Measurements from ENCODE around the gene CASKIN1.
"Not testable (repeated sequence)": the region's sequence is repeated elsewhere in the genome, so short reads cannot be mapped to it uniquely, and the experiment has no call there.

Gene CASKIN1, protein sequence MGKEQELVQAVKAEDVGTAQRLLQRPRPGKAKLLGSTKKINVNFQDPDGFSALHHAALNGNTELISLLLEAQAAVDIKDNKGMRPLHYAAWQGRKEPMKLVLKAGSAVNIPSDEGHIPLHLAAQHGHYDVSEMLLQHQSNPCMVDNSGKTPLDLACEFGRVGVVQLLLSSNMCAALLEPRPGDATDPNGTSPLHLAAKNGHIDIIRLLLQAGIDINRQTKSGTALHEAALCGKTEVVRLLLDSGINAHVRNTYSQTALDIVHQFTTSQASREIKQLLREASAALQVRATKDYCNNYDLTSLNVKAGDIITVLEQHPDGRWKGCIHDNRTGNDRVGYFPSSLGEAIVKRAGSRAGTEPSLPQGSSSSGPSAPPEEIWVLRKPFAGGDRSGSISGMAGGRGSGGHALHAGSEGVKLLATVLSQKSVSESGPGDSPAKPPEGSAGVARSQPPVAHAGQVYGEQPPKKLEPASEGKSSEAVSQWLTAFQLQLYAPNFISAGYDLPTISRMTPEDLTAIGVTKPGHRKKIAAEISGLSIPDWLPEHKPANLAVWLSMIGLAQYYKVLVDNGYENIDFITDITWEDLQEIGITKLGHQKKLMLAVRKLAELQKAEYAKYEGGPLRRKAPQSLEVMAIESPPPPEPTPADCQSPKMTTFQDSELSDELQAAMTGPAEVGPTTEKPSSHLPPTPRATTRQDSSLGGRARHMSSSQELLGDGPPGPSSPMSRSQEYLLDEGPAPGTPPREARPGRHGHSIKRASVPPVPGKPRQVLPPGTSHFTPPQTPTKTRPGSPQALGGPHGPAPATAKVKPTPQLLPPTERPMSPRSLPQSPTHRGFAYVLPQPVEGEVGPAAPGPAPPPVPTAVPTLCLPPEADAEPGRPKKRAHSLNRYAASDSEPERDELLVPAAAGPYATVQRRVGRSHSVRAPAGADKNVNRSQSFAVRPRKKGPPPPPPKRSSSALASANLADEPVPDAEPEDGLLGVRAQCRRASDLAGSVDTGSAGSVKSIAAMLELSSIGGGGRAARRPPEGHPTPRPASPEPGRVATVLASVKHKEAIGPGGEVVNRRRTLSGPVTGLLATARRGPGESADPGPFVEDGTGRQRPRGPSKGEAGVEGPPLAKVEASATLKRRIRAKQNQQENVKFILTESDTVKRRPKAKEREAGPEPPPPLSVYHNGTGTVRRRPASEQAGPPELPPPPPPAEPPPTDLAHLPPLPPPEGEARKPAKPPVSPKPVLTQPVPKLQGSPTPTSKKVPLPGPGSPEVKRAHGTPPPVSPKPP (N-terminal part only)

DNA sequence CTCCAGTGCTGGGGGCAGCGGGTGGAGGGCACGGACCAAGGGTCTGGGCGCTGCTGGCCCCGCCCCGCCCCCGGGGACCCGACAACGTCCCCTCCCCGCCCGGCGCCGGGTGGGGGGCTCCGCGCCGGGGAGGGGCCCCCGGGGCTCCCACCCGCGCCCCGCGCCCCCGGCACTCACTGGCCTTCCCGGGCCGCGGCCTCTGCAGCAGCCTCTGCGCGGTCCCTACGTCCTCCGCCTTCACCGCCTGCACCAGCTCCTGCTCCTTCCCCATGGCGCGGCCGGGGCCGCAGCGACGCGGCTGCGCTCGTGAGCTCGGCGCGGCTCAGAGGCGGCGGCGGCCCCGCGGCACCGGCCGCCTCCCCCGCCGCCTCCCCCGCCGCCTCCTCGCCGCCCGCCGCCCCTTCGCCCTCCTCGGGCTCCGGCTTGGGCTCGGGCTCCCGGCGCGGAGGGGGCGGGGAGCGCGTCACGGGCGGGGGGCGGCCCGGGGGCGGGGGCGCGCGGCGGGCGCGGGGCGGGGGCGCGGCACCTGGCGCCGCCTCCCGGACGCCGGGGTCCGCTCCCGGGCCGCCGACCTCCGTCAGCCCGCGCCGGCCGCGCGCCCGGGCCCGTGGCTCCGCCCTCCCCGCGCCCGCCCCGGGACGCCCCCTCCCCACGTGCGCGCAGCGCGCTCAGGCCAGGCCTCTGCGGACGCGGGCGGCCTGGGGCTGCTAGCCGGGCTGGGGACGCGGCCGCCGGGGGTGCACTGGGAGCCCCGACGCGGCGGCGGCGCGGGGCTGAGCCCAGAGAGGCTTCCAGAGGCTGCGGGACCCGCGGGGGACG is at the start of gene CASKIN1:
Gene CASKIN1, minus strand, starts transcription at position 444 of the 819 bp plus-strand sequence. Its CDS starts 173 bp downstream, at position 271.
- ATAC-seq, result peak; percentile 46
- DNase-seq (ENCODE audit: low spot score in 2 of 2), result no peak
- peaks cover 6% of the 10 kb centered on the region for H3K4me1 Mint-ChIP-seq
- H3K27ac Mint-ChIP-seq, result no peak within 1 kb of the TSS
- H3K36me3 Mint-ChIP-seq, result no peaks in the 10 kb centered on the region
- H3K9me3 Mint-ChIP-seq, result no peaks in the 10 kb centered on the region
- H3K4me3 Mint-ChIP-seq, result peak within 1 kb of the TSS; percentile 55

DNA sequence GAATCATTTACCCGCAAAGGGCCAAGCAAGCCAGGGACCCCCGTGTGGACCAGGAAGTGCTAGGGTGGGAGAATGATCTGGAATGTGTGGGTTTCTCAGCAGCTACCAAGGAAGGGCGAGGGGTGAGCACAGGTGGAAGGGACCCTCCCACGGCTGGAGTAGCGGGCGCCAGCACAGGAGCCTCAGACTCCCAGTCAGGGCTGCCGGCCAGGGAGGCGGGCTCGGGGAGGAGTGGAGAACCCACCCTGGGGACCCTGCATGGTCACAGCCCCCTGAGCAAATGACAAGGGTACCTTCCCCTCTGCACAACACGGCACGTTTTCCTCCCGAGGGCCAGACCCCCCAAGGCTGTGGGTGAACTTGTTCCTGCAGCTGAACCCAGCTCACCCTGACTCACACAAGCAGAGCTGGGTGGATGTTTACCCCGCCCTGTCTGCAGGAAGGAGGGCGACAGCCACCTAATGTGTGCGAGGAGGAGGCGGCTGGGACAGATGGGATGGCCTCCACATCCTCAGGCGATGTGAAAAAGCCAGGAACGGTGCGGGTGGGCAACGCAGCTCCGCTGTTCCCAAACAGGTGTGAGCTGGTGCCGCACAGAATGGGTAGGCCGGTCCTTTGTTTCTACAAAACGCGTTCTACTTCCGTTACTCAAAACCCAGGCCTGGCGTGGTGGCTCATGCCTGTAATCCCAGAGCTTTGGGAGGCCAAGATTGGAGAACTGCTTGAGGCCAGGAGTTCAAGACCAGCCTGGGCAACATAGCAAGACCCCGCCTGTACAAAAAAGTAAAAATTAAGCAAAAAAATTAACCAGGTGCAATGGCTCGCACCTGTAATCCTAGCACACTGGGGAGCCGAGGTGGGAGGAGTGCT is 48.8 kb upstream of the CASKIN1 start:
- Mint-ChIP-seq H3K27ac (no peak overlapping the region), H3K4me3 (no peak overlapping the region), H3K36me3 (peaks cover 51% of the 10 kb centered on the region), H3K9me3 (no peaks in the 10 kb centered on the region), H3K4me1 (no peaks in the 10 kb centered on the region)
- DNase-seq (ENCODE audit: low spot score in 2 of 2) (no peak), ATAC-seq (no peak)

DNA sequence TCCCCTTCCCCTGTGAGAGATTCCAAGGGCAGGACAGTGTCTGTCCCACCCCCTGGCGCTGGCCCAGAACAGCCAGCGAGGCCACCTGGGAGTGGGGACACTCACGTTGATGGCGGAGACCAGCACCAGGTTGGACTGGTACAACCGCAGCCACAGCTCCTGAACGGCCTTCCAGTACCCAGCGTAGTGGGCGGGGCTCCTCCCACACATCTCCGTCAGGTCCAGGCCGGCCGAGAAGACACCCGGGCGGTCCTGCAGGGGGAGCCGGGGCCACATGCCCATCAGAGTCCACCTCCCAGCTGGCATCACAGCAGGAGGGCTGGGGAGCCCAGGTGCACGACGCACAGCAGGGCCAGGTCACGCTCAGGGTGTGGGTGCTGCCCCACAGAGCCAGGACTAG is 47.9 kb upstream of the CASKIN1 start:
- H3K4me3 Mint-ChIP-seq, result no peak overlapping the region
- no peak overlapping the region for H3K27ac Mint-ChIP-seq
- no peak for DNase-seq (ENCODE audit: low spot score in 2 of 2)
- H3K4me1 Mint-ChIP-seq, result no peaks in the 10 kb centered on the region
- ATAC-seq, result no peak
- peaks cover 54% of the 10 kb centered on the region for H3K36me3 Mint-ChIP-seq
- no peaks in the 10 kb centered on the region for H3K9me3 Mint-ChIP-seq

DNA sequence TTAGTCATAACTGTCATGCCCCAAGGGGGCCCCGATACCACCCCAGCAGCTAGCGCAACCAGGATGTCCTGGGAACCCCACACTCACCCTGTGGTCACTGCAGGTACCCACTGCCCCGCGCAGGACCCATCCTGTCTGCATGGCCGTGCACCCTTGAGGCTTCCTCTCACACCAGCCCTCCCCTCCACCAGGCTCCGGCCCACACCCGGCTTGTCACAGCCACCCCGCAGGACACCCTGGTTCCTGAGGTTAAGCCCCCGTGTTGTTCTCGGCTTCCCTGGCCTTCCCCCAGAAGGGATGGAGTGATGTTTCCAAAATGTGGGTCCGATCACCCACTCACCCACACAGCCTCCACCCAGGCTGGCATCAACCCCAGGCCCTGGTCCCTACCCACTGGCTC is 47.4 kb upstream of the CASKIN1 start:
- no peaks in the 10 kb centered on the region for H3K9me3 Mint-ChIP-seq

DNA sequence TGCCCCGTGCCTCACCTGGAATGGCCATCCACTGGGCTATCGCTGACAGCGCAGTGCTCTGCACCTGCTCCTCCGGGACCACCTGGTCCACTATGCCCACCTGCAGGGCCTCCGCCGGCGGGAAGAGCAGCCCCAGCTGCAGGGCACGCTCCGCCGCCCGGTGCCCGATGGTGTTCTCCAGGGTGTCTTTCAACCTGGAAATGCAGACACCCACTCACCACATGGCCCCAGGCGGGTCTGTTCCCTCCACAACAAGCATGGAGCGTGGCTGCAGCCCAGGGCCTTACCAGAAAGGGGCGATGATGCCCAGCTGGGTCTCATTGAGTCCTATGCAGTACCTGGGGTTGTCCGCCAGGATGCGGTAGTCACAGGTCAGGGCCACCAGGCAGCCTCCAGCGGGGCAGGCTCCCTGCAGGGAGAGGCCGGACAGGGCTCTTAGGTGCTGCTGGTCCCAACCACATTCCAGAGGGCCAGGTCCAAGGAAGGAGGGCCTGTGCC is 46.7 kb upstream of the CASKIN1 start:
- no peak overlapping the region for H3K27ac Mint-ChIP-seq
- ATAC-seq (no peak), DNase-seq (ENCODE audit: low spot score in 2 of 2) (no peak)
- H3K9me3 Mint-ChIP-seq, result no peaks in the 10 kb centered on the region
- no peak overlapping the region for H3K4me3 Mint-ChIP-seq
- peaks cover 45% of the 10 kb centered on the region for H3K36me3 Mint-ChIP-seq
- no peaks in the 10 kb centered on the region for H3K4me1 Mint-ChIP-seq

More for the DNA sequence above, 47.4 kb upstream of the CASKIN1 start:
- Mint-ChIP-seq H3K4me3 (no peak overlapping the region), H3K36me3 (peaks cover 48% of the 10 kb centered on the region), H3K4me1 (no peaks in the 10 kb centered on the region), H3K27ac (no peak overlapping the region)
- DNase-seq (ENCODE audit: low spot score in 2 of 2) (no peak), ATAC-seq (no peak)

DNA sequence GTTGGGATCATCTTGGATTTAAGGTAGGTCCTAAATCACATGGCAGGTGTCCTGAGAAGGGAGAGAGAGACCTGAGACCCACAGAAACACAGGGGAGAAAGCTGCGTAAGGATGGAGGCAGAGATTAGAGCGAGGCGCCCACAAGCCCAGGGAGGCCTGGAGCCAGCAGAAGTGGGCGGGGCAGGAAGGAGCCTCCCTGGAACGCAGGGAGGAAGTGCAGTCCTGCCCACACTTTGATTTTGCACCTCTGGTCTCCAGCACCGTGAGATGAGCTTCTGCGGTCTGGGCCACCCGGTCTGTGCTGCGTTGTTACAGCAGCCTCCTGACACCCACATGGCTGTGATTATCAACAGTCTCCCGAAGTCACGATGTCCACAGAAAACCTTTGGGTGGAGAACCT is 46.2 kb upstream of the CASKIN1 start:
- Mint-ChIP-seq H3K4me1 (no peaks in the 10 kb centered on the region), H3K9me3 (no peaks in the 10 kb centered on the region), H3K27ac (peak overlapping the region; percentile 26), H3K36me3 (peaks cover 40% of the 10 kb centered on the region), H3K4me3 (no peak overlapping the region)
- ATAC-seq (no peak), DNase-seq (ENCODE audit: low spot score in 2 of 2) (no peak)

DNA sequence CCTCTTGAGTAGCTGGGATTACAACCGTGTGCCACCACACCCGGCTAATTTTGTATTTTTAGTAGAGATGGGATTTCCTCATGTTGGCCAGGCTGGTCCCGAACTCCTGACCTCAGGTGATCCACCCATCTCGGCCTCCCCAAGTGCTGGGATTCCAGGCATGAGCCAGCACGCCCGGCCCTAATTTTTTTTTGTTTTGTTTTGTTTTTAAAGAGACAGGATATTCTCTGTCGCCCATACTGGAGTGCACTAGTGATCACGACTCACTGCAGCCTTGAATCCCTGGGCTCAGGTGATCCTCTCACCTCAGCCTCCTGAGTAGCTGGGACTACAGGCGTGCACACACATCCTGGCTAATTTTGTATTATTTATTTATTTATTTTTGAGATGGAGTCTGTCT is 43.9 kb upstream of the CASKIN1 start:
- peaks cover 25% of the 10 kb centered on the region for H3K36me3 Mint-ChIP-seq
- not testable (repeated sequence) for H3K9me3 Mint-ChIP-seq; DNase-seq (ENCODE audit: low spot score in 2 of 2); H3K4me1 Mint-ChIP-seq; H3K4me3 Mint-ChIP-seq; H3K27ac Mint-ChIP-seq; ATAC-seq

DNA sequence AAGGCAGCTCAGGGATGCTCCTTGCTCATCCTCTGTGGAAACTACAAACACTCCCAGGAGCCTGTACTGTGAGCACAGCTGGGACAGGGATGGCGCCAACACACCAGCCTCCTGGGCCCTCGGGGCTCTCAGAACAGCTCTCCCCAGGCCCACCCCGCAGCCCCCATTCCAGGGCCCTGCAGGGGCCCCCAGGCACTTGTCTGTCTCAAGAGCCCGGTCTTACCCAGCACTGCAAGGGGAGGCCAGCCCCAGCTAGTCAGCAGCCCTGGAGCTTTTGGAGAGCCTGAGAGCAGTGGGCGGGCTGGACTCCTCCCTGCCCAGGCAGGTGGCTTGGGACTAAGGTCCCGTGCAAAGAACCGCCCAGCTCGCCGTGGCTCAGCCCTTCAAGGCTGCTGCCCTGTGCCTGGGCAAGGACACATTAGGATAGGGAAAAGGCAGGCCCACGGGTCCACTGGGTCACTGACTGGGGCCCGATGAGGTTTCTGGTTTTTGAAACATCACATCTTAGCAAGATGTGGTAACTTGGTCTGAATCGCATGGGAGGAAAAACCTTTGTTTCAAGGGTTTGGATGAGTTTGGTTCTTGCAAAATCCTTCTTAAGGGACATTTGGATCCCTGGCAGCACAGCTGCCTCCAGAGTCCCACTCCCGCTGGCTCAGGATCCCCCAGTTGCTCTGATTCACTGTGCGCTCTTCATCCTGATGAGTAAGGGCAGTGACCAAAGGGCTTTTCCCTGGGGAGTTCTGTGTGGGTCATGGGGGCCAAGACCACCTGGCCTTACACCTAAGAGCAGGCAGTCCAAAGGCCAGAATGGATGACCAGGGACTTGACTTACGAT is 42.7 kb upstream of the CASKIN1 start:
- DNase-seq (ENCODE audit: low spot score in 2 of 2), result no peak
- Mint-ChIP-seq H3K27ac (no peak overlapping the region), H3K4me3 (no peak overlapping the region), H3K36me3 (peaks cover 28% of the 10 kb centered on the region), H3K9me3 (no peaks in the 10 kb centered on the region), H3K4me1 (no peaks in the 10 kb centered on the region)
- ATAC-seq, result no peak

DNA sequence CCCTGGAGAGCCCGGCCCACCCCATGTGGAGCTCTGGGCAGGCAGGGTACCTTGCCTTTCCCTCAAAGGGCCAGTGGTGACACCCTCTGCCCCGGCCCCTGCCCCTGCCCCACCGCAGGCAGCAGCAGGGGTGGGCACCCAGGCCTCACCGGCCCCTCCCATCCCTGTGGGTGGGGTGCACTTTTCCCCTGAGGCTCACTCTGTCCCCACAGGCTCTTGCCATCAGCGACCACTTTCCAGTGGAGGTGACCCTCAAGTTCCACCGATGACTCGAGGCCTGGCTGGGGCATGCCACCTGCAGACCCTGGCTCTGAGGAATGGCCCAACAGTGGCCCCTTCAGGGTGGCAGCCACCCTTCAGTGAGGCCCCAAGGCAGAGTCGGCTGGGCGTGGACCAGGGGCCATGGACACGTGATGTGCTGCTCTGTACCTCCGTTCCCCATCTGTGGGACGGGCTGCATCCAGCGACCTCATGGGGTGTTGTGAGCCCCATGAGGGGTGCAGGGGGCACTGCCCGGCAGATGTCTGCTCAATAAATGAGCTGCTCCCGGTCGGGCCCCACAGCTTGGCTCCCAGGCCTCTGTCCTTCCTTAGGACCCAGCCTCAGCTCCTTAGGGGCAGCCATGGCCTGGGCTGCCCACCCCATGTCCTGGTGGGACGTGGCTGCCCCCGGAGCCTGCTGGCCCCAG is 41.9 kb upstream of the CASKIN1 start:
- H3K4me3 Mint-ChIP-seq, result no peak overlapping the region
- peaks cover 34% of the 10 kb centered on the region for H3K36me3 Mint-ChIP-seq
- no peak for ATAC-seq
- H3K9me3 Mint-ChIP-seq, result no peaks in the 10 kb centered on the region
- no peak overlapping the region for H3K27ac Mint-ChIP-seq
- no peaks in the 10 kb centered on the region for H3K4me1 Mint-ChIP-seq
- no peak for DNase-seq (ENCODE audit: low spot score in 2 of 2)

DNA sequence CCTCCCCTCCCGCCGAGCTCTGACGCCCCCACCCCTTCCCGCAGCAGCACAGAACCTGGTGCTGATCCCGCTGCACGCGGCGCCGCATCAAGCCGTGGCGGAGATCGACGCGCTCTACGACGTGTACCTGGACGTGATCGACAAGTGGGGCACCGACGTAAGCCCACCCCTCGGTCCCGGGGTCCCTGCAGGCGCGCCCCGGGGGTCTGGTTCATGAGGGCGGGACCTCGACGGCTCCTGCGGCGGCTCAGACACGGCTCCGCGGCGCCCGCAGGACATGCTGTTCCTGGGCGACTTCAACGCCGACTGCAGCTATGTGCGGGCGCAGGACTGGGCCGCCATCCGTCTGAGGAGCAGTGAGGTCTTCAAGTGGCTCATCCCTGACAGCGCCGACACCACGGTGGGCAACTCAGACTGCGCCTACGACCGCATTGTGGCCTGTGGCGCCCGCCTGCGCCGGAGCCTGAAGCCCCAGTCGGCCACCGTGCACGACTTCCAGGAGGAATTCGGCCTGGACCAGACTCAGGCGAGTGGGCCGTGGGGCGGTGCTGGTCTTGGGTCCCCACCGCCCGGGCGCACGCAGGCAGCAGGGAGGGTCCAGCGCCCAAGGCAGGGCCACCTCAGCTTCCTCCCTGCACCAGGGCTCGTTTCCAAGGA is 41.2 kb upstream of the CASKIN1 start:
- DNase-seq (ENCODE audit: low spot score in 2 of 2) (no peak), ATAC-seq (no peak)
- no peaks in the 10 kb centered on the region for H3K4me1 Mint-ChIP-seq
- H3K36me3 Mint-ChIP-seq, result peaks cover 34% of the 10 kb centered on the region
- no peak overlapping the region for H3K4me3 Mint-ChIP-seq
- no peaks in the 10 kb centered on the region for H3K9me3 Mint-ChIP-seq
- H3K27ac Mint-ChIP-seq, result no peak overlapping the region

DNA sequence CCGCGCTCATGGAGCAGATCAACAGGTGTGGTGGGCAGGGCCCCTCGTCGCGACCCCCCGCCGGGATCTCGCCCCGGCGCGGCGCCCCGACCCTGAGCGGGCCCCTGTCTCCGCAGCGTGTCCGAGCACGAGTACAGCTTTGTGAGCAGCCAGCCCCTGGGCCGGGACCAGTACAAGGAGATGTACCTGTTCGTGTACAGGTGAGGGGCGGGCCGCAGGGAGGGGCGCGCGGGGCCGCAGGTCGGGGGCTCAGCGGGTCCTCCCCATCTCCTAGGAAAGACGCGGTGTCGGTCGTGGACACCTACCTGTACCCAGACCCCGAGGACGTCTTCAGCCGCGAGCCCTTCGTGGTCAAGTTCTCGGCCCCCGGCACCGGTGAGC is 40.7 kb upstream of the CASKIN1 start:
- ATAC-seq, result no peak
- DNase-seq (ENCODE audit: low spot score in 2 of 2), result no peak
- Mint-ChIP-seq H3K36me3 (peaks cover 28% of the 10 kb centered on the region), H3K4me3 (no peak overlapping the region), H3K27ac (no peak overlapping the region), H3K4me1 (no peaks in the 10 kb centered on the region), H3K9me3 (no peaks in the 10 kb centered on the region)

All from stimulated activated effector memory CD8-positive, alpha-beta T cell treated with anti-CD3 and anti-CD28 coated beads, Interleukin-12 subunit alpha, Interleukin-12 subunit beta, amount 100 ng/mL, for 72 hours (primary cell).